Fibroblast of lung (primary cell): ENCODE data around the gene GREM2. TPM values are rescaled to one million over a fixed set of nuclear protein-coding genes. Genes with fewer than 3 reads are reported as not detected.

Experiments
- DNase-seq, 2 donors: peaks; one replicate each; pipeline versions ENCODE4 v3.0.0 to v3.0.0-alpha.2; 2010; ENCODE audit warnings: low read depth in 2 of 2
- H2AFZ ChIP-seq: 2 replicates; pipeline ENCODE4 v1.5.1; 2012; ENCODE audit warnings: low read length, control low read depth, inconsistent platforms
- H3K27ac ChIP-seq: 2 replicates; pipeline ENCODE4 v1.5.1; 2011; ENCODE audit warnings: low read length, control low read depth; ENCODE audit not compliant: insufficient read depth
- H3K27me3 ChIP-seq: 2 replicates; pipeline ENCODE4 v1.5.1; 2011; ENCODE audit warnings: mild to moderate bottlenecking, low read length; ENCODE audit not compliant: control insufficient read depth, insufficient read depth
- H3K36me3 ChIP-seq: 2 replicates; pipeline ENCODE4 v1.5.1; 2011; ENCODE audit warnings: low read length; ENCODE audit not compliant: control insufficient read depth, insufficient read depth
- H3K4me1 ChIP-seq: 2 replicates; pipeline ENCODE4 v1.5.1; 2011; ENCODE audit warnings: low read length; ENCODE audit not compliant: control insufficient read depth, insufficient read depth; ENCODE audit errors: extremely low read depth
- H3K4me2 ChIP-seq: 2 replicates; pipeline ENCODE4 v1.5.1; 2011; ENCODE audit warnings: low read length, control low read depth; ENCODE audit not compliant: insufficient read depth; ENCODE audit errors: extremely low read depth
- H3K4me3 ChIP-seq, 4 experiments: fragments of 200-600 bp in 1 of 4; sonication (generic) in 1 of 4; replicated peaks in 1 of 4; 2 replicates each; pipeline ENCODE4 v1.5.1; 2011 to 2016; ENCODE audit warnings: low read length in 4 of 4, low read depth in 3 of 4, mild to moderate bottlenecking in 3 of 4, control low read depth in 2 of 4, inconsistent platforms in 1 of 4, mixed read lengths in 1 of 4; ENCODE audit not compliant: insufficient read depth in 1 of 4; ENCODE audit errors: control extremely low read depth in 1 of 4
- H3K79me2 ChIP-seq: 2 replicates; pipeline ENCODE4 v1.5.1; 2012; ENCODE audit warnings: mild to moderate bottlenecking, low read length, inconsistent platforms; ENCODE audit not compliant: control insufficient read depth, insufficient read depth
- H3K9ac ChIP-seq: 2 replicates; pipeline ENCODE4 v1.5.1; 2011; ENCODE audit warnings: mild to moderate bottlenecking, low read length, control low read depth; ENCODE audit not compliant: insufficient read depth
- H3K9me3 ChIP-seq: 2 replicates; pipeline ENCODE4 v1.5.1; 2012; ENCODE audit warnings: low read depth, low read length; ENCODE audit not compliant: control insufficient read depth, insufficient read depth
- H4K20me1 ChIP-seq: 2 replicates; pipeline ENCODE4 v1.5.1; 2011; ENCODE audit warnings: low read length; ENCODE audit not compliant: control insufficient read depth, insufficient read depth; ENCODE audit errors: extremely low read depth
- EZH2 ChIP-seq: IDR thresholded peaks from 2 replicates; pipeline ENCODE4 v1.5.1; 2012; ENCODE audit warnings: low read length, control low read depth, mild to moderate bottlenecking; ENCODE audit errors: missing control alignments
- polyA plus RNA-seq, 2 donors: library from polyadenylated mRNA; depleted of rRNA in 1 of 2; stranded (reverse) in 1 of 2; unstranded in 1 of 2; fragments of >200 nt; gene quantifications; 2 replicates each; pipeline ENCODE4 v1.2.1, GENCODE V29; 2011 to 2012; ENCODE audit warnings: missing spikeins in 1 of 2
- total RNA-seq: library from RNA; depleted of rRNA; stranded (reverse); fragments of >200 nt; gene quantifications from 2 replicates; pipeline ENCODE4 v1.2.1, GENCODE V29; 2014
- TF ChIP-seq, protein P1 (sequence below), 2 donors: IDR thresholded peaks in 1 of 2; conservative IDR thresholded peaks in 1 of 2; 1 replicate in 1 of 2; 2 replicates in 1 of 2; pipeline ENCODE4 v1.5.1; 2011 to 2012; ENCODE audit warnings: low read length in 2 of 2, control low read depth in 1 of 2, inconsistent platforms in 1 of 2, low read depth in 1 of 2, mild to moderate bottlenecking in 1 of 2

The GREM2 gene
- total and polyA plus RNA-seq, 2 donors (not counting 1 experiment from before 2014, with no cell fraction given), result 6.9 to 21.1 TPM

DNA sequence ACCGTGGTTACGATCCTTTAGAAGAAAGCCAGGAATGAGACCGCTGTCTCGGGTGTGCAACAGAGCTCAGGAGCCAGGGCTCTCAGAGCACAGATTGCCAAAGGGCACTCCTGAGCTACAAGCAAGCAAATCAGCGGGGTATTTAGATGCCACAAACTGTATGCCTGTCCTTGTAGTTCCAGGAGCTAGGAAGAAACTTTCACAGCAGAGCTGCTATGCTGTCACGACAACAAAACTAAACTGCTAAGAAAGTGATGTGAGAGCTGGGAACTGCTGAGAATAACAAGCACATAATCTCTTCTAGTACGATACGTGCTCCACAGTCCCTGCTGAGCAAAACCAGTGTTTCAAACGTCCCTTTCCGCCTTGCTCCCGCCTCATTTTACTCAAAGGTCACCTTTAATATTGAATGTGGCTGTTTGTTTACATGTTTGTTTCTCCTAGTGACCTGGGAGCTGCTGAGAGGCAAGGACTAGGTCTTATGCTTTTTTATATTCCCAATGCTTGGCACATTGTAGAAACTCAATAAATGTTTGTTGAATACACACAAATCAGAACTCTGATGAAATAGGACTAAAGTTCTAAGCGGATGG is 14.7 kb downstream of the GREM2 start:
- no peaks in the 10 kb centered on the region for H3K9me3 ChIP-seq
- H3K36me3 ChIP-seq, result no peaks in the 10 kb centered on the region
- H3K4me2 ChIP-seq, result peak overlapping the region; percentile 91
- peak overlapping the region; percentile 1 for H3K27ac ChIP-seq
- H4K20me1 ChIP-seq, result no peaks in the 10 kb centered on the region
- no peak for TF ChIP-seq EZH2
- TF ChIP-seq, protein P1, sequence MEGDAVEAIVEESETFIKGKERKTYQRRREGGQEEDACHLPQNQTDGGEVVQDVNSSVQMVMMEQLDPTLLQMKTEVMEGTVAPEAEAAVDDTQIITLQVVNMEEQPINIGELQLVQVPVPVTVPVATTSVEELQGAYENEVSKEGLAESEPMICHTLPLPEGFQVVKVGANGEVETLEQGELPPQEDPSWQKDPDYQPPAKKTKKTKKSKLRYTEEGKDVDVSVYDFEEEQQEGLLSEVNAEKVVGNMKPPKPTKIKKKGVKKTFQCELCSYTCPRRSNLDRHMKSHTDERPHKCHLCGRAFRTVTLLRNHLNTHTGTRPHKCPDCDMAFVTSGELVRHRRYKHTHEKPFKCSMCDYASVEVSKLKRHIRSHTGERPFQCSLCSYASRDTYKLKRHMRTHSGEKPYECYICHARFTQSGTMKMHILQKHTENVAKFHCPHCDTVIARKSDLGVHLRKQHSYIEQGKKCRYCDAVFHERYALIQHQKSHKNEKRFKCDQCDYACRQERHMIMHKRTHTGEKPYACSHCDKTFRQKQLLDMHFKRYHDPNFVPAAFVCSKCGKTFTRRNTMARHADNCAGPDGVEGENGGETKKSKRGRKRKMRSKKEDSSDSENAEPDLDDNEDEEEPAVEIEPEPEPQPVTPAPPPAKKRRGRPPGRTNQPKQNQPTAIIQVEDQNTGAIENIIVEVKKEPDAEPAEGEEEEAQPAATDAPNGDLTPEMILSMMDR (conservative IDR thresholded peaks at IDR 0.05 in 1 of 2, IDR thresholded peaks at IDR 0.05 in 1 of 2; ENCODE audit: low read depth in 1 of 2, low read length in 2 of 2), result no peak
- H2AFZ ChIP-seq, result peak overlapping the region; percentile 90
- H3K27me3 ChIP-seq, result no peaks in the 10 kb centered on the region
- H3K9ac ChIP-seq, result no peak overlapping the region
- peak in 1 of 2 donors; percentile 36 for DNase-seq
- H3K79me2 ChIP-seq, result peaks cover 2% of the 10 kb centered on the region
- peak overlapping the region in 3 of 4 experiments; percentile 22 to 45 (median 33) for H3K4me3 ChIP-seq
- peaks cover 4% of the 10 kb centered on the region for H3K4me1 ChIP-seq

DNA sequence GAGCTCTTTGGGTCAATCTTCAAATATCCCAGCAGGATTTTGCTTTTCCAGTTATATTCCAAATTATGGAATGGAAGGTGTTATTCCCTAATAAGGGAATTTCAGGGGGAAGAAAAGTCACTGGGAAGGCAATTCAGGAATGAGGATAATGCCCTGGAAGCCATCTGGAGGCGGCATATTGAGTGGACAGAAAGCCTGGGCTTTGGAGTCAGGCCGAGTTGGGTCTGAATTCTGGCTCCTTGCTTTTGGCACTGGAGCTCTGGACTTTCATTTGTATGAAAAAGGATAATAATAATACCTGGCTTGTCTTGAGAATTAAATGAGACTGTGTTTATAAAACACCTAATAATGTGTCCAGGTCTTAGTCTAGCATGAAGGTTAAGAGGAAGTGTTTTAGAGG is 16.5 kb downstream of the GREM2 start:
- H3K27ac ChIP-seq, result no peak overlapping the region
- H2AFZ ChIP-seq, result no peak overlapping the region
- no peaks in the 10 kb centered on the region for H4K20me1 ChIP-seq
- H3K4me1 ChIP-seq, result peaks cover 4% of the 10 kb centered on the region
- TF ChIP-seq, protein P1 (conservative IDR thresholded peaks at IDR 0.05 in 1 of 2, IDR thresholded peaks at IDR 0.05 in 1 of 2; ENCODE audit: low read depth in 1 of 2, low read length in 2 of 2), result no peak
- TF ChIP-seq EZH2, result no peak
- no peaks in the 10 kb centered on the region for H3K9me3 ChIP-seq
- DNase-seq, result no peak
- H3K27me3 ChIP-seq, result no peaks in the 10 kb centered on the region
- H3K4me2 ChIP-seq, result no peak overlapping the region
- H3K9ac ChIP-seq, result no peak overlapping the region
- no peaks in the 10 kb centered on the region for H3K36me3 ChIP-seq
- peaks cover 2% of the 10 kb centered on the region for H3K79me2 ChIP-seq
- H3K4me3 ChIP-seq, result no peak overlapping the region

DNA sequence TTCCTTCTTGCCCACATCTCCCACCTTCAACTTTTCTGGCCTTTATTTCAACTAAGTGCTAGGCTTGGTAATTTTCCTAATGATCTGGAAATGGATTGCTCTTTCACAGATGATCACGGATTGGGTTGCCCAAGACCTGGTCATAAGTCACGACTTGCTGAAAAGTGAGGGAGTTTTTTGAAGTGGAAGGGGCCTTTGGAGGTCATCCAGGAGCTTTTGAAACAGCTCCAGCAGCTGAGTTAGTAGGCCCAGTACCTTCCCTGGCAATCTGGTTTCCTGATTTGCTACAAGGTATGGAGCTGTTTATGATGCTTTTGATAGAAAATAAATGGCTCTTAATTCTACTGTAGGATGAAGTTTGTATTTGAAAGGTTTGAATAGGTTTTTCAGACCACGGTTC is 20.4 kb downstream of the GREM2 start:
- no peaks in the 10 kb centered on the region for H3K27me3 ChIP-seq
- H3K4me1 ChIP-seq, result no peaks in the 10 kb centered on the region
- H2AFZ ChIP-seq, result no peak overlapping the region
- H3K9ac ChIP-seq, result no peak overlapping the region
- no peak overlapping the region for H3K4me2 ChIP-seq
- H4K20me1 ChIP-seq, result no peaks in the 10 kb centered on the region
- no peak overlapping the region for H3K4me3 ChIP-seq
- DNase-seq, result no peak
- H3K36me3 ChIP-seq, result no peaks in the 10 kb centered on the region
- H3K9me3 ChIP-seq, result no peaks in the 10 kb centered on the region
- H3K27ac ChIP-seq, result no peak overlapping the region
- no peaks in the 10 kb centered on the region for H3K79me2 ChIP-seq
- TF ChIP-seq EZH2, result no peak
- TF ChIP-seq, protein P1 (conservative IDR thresholded peaks at IDR 0.05 in 1 of 2, IDR thresholded peaks at IDR 0.05 in 1 of 2; ENCODE audit: low read depth in 1 of 2, low read length in 2 of 2), result no peak
